KMS-11 (cell line): Measurements from ENCODE around the gene SGMS2.

Experiments used
- H2AFZ ChIP-seq: fragments of 200-600 bp; sonication (generic); 2 replicates; pipeline ENCODE4 v1.6.1; 2016; ENCODE audit warnings: antibody characterized with exemption, mixed run types, low read depth
- H3K27ac ChIP-seq: fragments of 200-600 bp; sonication (generic); 2 replicates; pipeline ENCODE4 v1.6.1; 2016; ENCODE audit warnings: mild to moderate bottlenecking, mixed run types
- H3K27me3 ChIP-seq: fragments of 200-600 bp; sonication (generic); 2 replicates; pipeline ENCODE4 v1.6.1; 2017; ENCODE audit warnings: mild to moderate bottlenecking, low read depth, mixed run types, moderate library complexity; ENCODE audit not compliant: insufficient read depth
- H3K36me3 ChIP-seq: fragments of 200-600 bp; sonication (generic); 2 replicates; pipeline ENCODE4 v1.6.1; 2017; ENCODE audit warnings: mild to moderate bottlenecking, mixed run types; ENCODE audit not compliant: insufficient read depth
- H3K4me1 ChIP-seq: fragments of 200-600 bp; sonication (generic); 2 replicates; pipeline ENCODE4 v1.6.1; 2016; ENCODE audit warnings: mild to moderate bottlenecking, low read depth, mixed run types; ENCODE audit not compliant: poor library complexity, severe bottlenecking
- H3K4me2 ChIP-seq: fragments of 200-600 bp; sonication (generic); 2 replicates; pipeline ENCODE4 v1.7.0; 2016; ENCODE audit warnings: mild to moderate bottlenecking, mixed run types
- H3K4me3 ChIP-seq: fragments of 200-600 bp; sonication (generic); IDR thresholded peaks from 2 replicates; pipeline ENCODE4 v1.6.1; 2017; ENCODE audit warnings: low read depth, low read length, mixed read lengths; ENCODE audit not compliant: insufficient read depth
- H3K79me2 ChIP-seq: fragments of 200-600 bp; sonication (generic); 2 replicates; pipeline ENCODE4 v1.6.1; 2016; ENCODE audit warnings: low read depth, mixed run types; ENCODE audit not compliant: insufficient read depth
- H3K9ac ChIP-seq: fragments of 200-600 bp; sonication (generic); 2 replicates; pipeline ENCODE4 v1.6.1; 2016; ENCODE audit warnings: mild to moderate bottlenecking, mixed run types
- H4K20me1 ChIP-seq: fragments of 200-600 bp; sonication (generic); 2 replicates; pipeline ENCODE4 v1.6.1; 2016; ENCODE audit warnings: mild to moderate bottlenecking, mixed run types; ENCODE audit not compliant: insufficient read depth
- TF ChIP-seq, protein P1 (sequence below): fragments of 200-600 bp; sonication (generic); conservative IDR thresholded peaks from 2 replicates; pipeline ENCODE4 v1.6.1; 2017; ENCODE audit warnings: low read depth, mild to moderate bottlenecking, antibody characterized with exemption, low read length, moderate library complexity, mixed read lengths

The SGMS2 gene

DNA sequence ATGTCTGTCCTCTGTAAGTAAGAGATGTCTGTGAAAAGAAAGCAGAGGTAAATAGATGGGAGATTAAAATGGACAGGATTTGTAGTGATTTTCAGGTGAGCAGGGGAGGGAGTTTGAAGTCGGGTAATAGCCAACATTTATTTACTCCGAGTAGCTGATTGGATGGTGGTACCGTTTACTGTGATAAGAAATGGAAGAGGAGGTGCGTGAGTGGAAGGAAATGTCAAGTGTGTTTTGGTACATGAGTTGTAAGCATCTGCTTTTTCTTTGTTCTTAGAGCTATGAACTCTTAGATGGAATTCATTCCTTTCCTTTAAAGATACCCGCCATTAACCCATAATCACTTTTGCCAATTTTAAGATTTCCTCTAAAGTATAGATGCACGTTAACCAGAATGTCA, 45.5 kb downstream of the SGMS2 start:
- Histone ChIP-seq H3K27ac (no peak overlapping the region), H3K4me2 (no peak overlapping the region), H3K36me3 (no peaks in the 10 kb centered on the region), H3K4me3 (no peak overlapping the region), H3K4me1 (no peaks in the 10 kb centered on the region), H2AFZ (no peak overlapping the region), H3K27me3 (no peaks in the 10 kb centered on the region), H3K79me2 (no peaks in the 10 kb centered on the region), H4K20me1 (no peaks in the 10 kb centered on the region), H3K9ac (no peak overlapping the region)
- TF ChIP-seq, protein P1, sequence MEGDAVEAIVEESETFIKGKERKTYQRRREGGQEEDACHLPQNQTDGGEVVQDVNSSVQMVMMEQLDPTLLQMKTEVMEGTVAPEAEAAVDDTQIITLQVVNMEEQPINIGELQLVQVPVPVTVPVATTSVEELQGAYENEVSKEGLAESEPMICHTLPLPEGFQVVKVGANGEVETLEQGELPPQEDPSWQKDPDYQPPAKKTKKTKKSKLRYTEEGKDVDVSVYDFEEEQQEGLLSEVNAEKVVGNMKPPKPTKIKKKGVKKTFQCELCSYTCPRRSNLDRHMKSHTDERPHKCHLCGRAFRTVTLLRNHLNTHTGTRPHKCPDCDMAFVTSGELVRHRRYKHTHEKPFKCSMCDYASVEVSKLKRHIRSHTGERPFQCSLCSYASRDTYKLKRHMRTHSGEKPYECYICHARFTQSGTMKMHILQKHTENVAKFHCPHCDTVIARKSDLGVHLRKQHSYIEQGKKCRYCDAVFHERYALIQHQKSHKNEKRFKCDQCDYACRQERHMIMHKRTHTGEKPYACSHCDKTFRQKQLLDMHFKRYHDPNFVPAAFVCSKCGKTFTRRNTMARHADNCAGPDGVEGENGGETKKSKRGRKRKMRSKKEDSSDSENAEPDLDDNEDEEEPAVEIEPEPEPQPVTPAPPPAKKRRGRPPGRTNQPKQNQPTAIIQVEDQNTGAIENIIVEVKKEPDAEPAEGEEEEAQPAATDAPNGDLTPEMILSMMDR, result no peak

- Histone ChIP-seq H3K4me3 (no peak overlapping the region), H3K4me2 (no peak overlapping the region), H3K4me1 (no peaks in the 10 kb centered on the region)
These were observed 46.4 kb downstream of the SGMS2 start for GRCh38 chr4:107870916-107871786.

GRCh38 chr4:107874024-107874423, 49.3 kb downstream of the SGMS2 start:
- Histone ChIP-seq H2AFZ (no peak overlapping the region), H3K9ac (no peak overlapping the region), H3K4me1 (no peaks in the 10 kb centered on the region), H3K4me2 (no peak overlapping the region), H3K36me3 (no peaks in the 10 kb centered on the region), H3K4me3 (no peak overlapping the region), H3K79me2 (no peaks in the 10 kb centered on the region), H3K27ac (no peak overlapping the region), H4K20me1 (no peaks in the 10 kb centered on the region), H3K27me3 (no peaks in the 10 kb centered on the region)
- TF ChIP-seq, protein P1, result no peak

More at GRCh38 chr4:107870916-107871786, 46.4 kb downstream of the SGMS2 start:
- Histone ChIP-seq H3K27ac (no peak overlapping the region), H3K27me3 (no peaks in the 10 kb centered on the region), H3K9ac (no peak overlapping the region), H3K36me3 (no peaks in the 10 kb centered on the region), H3K79me2 (no peaks in the 10 kb centered on the region), H2AFZ (no peak overlapping the region), H4K20me1 (no peaks in the 10 kb centered on the region)
- TF ChIP-seq, protein P1, result no peak

DNA sequence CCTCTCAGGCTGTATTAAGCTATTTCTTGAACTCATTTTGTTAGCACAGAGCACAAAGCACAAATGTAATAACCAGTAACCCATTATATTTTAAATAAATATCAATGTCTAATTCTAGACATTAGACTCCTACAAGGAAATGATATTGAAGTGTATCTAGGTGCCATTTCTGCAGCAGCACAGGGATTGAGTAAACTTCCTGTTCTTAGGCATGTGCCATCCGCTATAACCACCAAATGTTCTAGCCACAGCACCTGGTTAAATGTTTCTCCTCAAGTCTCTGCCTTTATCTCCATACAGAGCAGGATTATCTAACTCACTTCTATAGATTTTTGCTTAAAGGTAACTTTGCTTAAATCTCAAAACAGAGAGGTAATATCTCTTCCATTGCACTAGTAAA, 51.4 kb downstream of the SGMS2 start:
- Histone ChIP-seq H3K4me3 (no peak overlapping the region), H3K27ac (no peak overlapping the region), H3K9ac (no peak overlapping the region), H3K36me3 (no peaks in the 10 kb centered on the region), H3K4me2 (no peak overlapping the region), H4K20me1 (no peaks in the 10 kb centered on the region), H3K4me1 (no peaks in the 10 kb centered on the region), H3K79me2 (no peaks in the 10 kb centered on the region), H3K27me3 (no peaks in the 10 kb centered on the region), H2AFZ (no peak overlapping the region)
- TF ChIP-seq, protein P1, result no peak
